Stomach (tissue), 4 donors: Measurements from ENCODE around the gene EEF1G.

ENCODE experiments used
- CTCF ChIP-seq, 7 experiments: fragments of 450-650 bp in 4 of 7; fragments of 200-600 bp in 3 of 7; sonication (generic) in 3 of 7; IDR thresholded peaks; one replicate each; pipeline ENCODE4 v1.5.1; 2016 to 2019; ENCODE audit warnings: antibody characterized with exemption in 7 of 7, control low read depth in 2 of 7, mild to moderate bottlenecking in 1 of 7
- POLR2A ChIP-seq, 4 donors: fragments of 450-650 bp; IDR thresholded peaks; one replicate each; pipeline ENCODE4 v1.6.1; 2016; ENCODE audit warnings: antibody characterized with exemption in 4 of 4, control low read depth in 2 of 4, mild to moderate bottlenecking in 1 of 4, moderate library complexity in 1 of 4

DNA sequence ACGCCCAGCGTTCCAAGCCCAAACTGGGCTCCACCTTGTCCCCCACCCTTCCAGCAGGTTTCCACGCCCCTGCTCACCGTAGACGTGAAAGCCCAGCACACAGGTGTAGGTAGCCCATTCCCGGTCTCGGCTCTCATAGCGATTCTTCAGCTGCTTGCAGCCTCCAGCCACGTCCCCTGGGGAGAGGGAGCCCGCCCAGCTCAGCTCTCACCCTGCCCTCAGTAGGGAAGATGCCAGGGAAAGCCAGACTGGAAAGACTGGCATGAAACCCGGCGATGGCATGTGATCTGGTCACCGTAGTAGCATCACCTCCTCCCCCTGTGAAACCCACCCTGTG is 29.3 kb upstream of the EEF1G start:
- TF ChIP-seq CTCF (IDR thresholded peaks at IDR 0.05) (no peak), POLR2A (IDR thresholded peaks at IDR 0.05) (no peak)
